GM20431 (cell line): ENCODE data around the gene NRAP.

Experiments
- in situ Hi-C: fragments of 300-500 bp; cut with MseI, MboI; formaldehyde crosslinking; loops from one replicate; pipeline ENCODE4 v1.15.0; 2020; ENCODE audit warnings: low sequenced_read_pairs; ENCODE audit not compliant: unreplicated experiment

Gene NRAP

GRCh38 chr10:113543107-113543955 lies 120.5 kb downstream of the NRAP start:
- in situ Hi-C loops: no loop called here

DNA sequence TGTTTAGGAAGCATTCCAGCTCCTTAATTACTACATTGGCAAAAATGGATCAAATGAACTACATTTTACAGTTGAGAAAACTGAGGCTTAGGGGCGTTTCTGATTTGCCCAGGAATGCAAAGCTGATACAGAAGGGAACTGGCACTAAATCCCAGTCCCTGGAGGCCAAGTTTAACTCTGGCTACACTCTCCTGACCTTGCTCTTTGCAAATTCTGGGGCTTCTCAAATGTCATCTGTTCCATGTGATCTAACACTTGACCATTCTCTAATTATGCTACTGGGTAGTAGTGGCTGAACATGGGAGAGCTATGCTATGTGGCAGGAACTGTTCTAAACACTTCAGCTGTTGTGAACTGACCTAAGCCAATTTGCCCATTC lies 122.3 kb downstream of the NRAP start:
- in situ Hi-C loops: no loop called here

GRCh38 chr10:113540845-113541548 lies 122.8 kb downstream of the NRAP start:
- in situ Hi-C loops: no loop called here

GRCh38 chr10:113539789-113540188 lies 124.1 kb downstream of the NRAP start:
- in situ Hi-C loops: no loop called here
